HCT116 (cell line): Measurements from ENCODE around the gene PTCHD4. TPM values are rescaled to one million over a fixed set of nuclear protein-coding genes. Genes with fewer than 3 reads are reported as not detected.

Experiments used
- ATAC-seq: fragments of 200-7000 bp; cut with Tn5 transposase; 2 replicates; pipeline ENCODE4 v1.9.1; 2020; ENCODE audit warnings: mild to moderate bottlenecking, moderate library complexity
- BruUV-seq: library from RNA; stranded (reverse); fragments of 400-500 nt; replicated peaks from 2 replicates; lab custom pipeline; 2021; lab: Mats Ljungman, UMichigan
- CTCF ChIA-PET: fragments of 300-600 bp; sonication (Branson Sonifier 250); formaldehyde crosslinking; loops from one replicate; lab custom pipeline; 2021; ENCODE audit warnings: antibody characterized with exemption; lab: Charles Lee
- POLR2A ChIA-PET: fragments of 300-600, 350-600 bp; sonication (Branson Sonifier 250); formaldehyde crosslinking; loops from one replicate; lab custom pipeline; 2021; ENCODE audit warnings: antibody characterized with exemption; lab: Charles Lee
- RAD21 ChIA-PET, 2 experiments: fragments of 300-600 bp; sonication (Branson Sonifier 250); formaldehyde crosslinking; loops; one replicate each; lab custom pipeline; 2023; ENCODE audit warnings: low total read pairs in 2 of 2; ENCODE audit not compliant: uncharacterized antibody in 2 of 2, unreplicated experiment in 2 of 2, low non-redundant PET in 1 of 2; lab: Charles Lee
- DNase-seq: peaks from one replicate; pipeline ENCODE4 v3.0.0-alpha.2; 2010; ENCODE audit warnings: low read depth, low spot score
- H2AFZ ChIP-seq: fragments of 200-600 bp; shearing (Covaris generic), sonication (generic); 2 replicates; pipeline ENCODE4 v1.6.1; 2017; ENCODE audit warnings: low read depth, mixed run types, mixed read lengths, antibody characterized with exemption, low read length; ENCODE audit not compliant: poor library complexity, severe bottlenecking
- H3K27ac ChIP-seq: 2 replicates; pipeline ENCODE4 v1.5.1; 2012; ENCODE audit warnings: low read depth, low read length
- H3K27me3 ChIP-seq: fragments of 200-600 bp; sonication (generic); 2 replicates; pipeline ENCODE4 v1.6.1; 2016; ENCODE audit warnings: mixed run types, low read length, mixed read lengths; ENCODE audit not compliant: insufficient read depth
- H3K36me3 ChIP-seq, 2 experiments: fragments of 200-500 bp in 1 of 2; fragments of 200-600 bp in 1 of 2; sonication (Bioruptor generic) in 1 of 2; sonication (generic) in 1 of 2; 2 replicates each; pipeline versions ENCODE4 v1.5.1 to v1.6.1; 2014 to 2016; ENCODE audit warnings: low read length in 2 of 2, inconsistent platforms in 1 of 2, mixed read lengths in 1 of 2, mixed run types in 1 of 2; ENCODE audit not compliant: insufficient read depth in 2 of 2, control insufficient read depth in 1 of 2
- H3K4me1 ChIP-seq, 2 experiments: fragments of 200-600 bp in 1 of 2; sonication (generic) in 1 of 2; 2 replicates each; pipeline versions ENCODE4 v1.5.1 to v1.6.1; 2012 to 2017; ENCODE audit warnings: low read length in 2 of 2, inconsistent platforms in 1 of 2, mild to moderate bottlenecking in 1 of 2, mixed read lengths in 1 of 2, mixed run types in 1 of 2, moderate library complexity in 1 of 2; ENCODE audit not compliant: insufficient read depth in 2 of 2, control insufficient read depth in 1 of 2
- H3K4me2 ChIP-seq: fragments of 200-600 bp; sonication (generic); 2 replicates; pipeline ENCODE4 v1.6.1; 2017; ENCODE audit warnings: mixed run types, low read length, mixed read lengths
- H3K4me3 ChIP-seq, 2 experiments: fragments of 200-600 bp in 1 of 2; sonication (generic) in 1 of 2; replicated peaks in 1 of 2; 2 replicates each; pipeline ENCODE4 v1.5.1; 2011 to 2016; ENCODE audit warnings: low read length in 2 of 2, control low read depth in 1 of 2, low read depth in 1 of 2, mild to moderate bottlenecking in 1 of 2, mixed read lengths in 1 of 2, mixed run types in 1 of 2
- H3K79me2 ChIP-seq: fragments of 200-600 bp; sonication (generic); 2 replicates; pipeline ENCODE4 v1.6.1; 2017; ENCODE audit warnings: mild to moderate bottlenecking, mixed run types, low read length, moderate library complexity, mixed read lengths; ENCODE audit not compliant: insufficient read depth
- H3K9ac ChIP-seq: fragments of 200-600 bp; sonication (generic); 2 replicates; pipeline ENCODE4 v1.6.1; 2016; ENCODE audit warnings: low read length, mixed read lengths
- H3K9me2 ChIP-seq: fragments of 200-600 bp; sonication (generic), shearing (Covaris generic); 2 replicates; pipeline ENCODE4 v1.6.1; 2017; ENCODE audit warnings: mixed run types, mild to moderate bottlenecking, moderate library complexity; ENCODE audit not compliant: insufficient read depth
- H3K9me3 ChIP-seq, 2 experiments: fragments of 200-500 bp in 1 of 2; fragments of 200-600 bp in 1 of 2; sonication (Bioruptor generic) in 1 of 2; sonication (generic) in 1 of 2; 2 replicates each; pipeline ENCODE4 v1.6.1; 2014 to 2017; ENCODE audit warnings: low read length in 2 of 2, mixed read lengths in 2 of 2, inconsistent platforms in 1 of 2, low read depth in 1 of 2, mild to moderate bottlenecking in 1 of 2, mixed run types in 1 of 2, moderate library complexity in 1 of 2; ENCODE audit not compliant: control insufficient read depth in 1 of 2, insufficient read depth in 1 of 2
- H4K20me1 ChIP-seq: fragments of 200-600 bp; sonication (generic), shearing (Covaris generic); 2 replicates; pipeline ENCODE4 v1.6.1; 2017; ENCODE audit warnings: mixed run types, mild to moderate bottlenecking, moderate library complexity; ENCODE audit not compliant: insufficient read depth
- CBX3 ChIP-seq: IDR thresholded peaks from 2 replicates; pipeline ENCODE4 v1.6.1; 2012; ENCODE audit warnings: low read depth
- FOSL1 ChIP-seq: IDR thresholded peaks from 2 replicates; pipeline ENCODE4 v1.6.1; 2012; ENCODE audit warnings: low read depth
- POLR2AphosphoS5 ChIP-seq: IDR thresholded peaks from 2 replicates; pipeline ENCODE4 v1.6.1; 2011; ENCODE audit warnings: mild to moderate bottlenecking, low read depth, low read length, moderate library complexity
- SIN3A ChIP-seq: IDR thresholded peaks from 2 replicates; pipeline ENCODE4 v1.6.1; 2012; ENCODE audit warnings: low read depth
- SP1 ChIP-seq: IDR thresholded peaks from 2 replicates; pipeline ENCODE4 v1.6.1; 2012; ENCODE audit warnings: low read depth
- TCF7L2 ChIP-seq: IDR thresholded peaks from 2 replicates; pipeline ENCODE4 v1.7.0; 2011; ENCODE audit warnings: borderline replicate concordance, inconsistent platforms; ENCODE audit not compliant: insufficient read depth, insufficient read length; ENCODE audit errors: extremely low read depth
- ZFX ChIP-seq: fragments of 450-650 bp; IDR thresholded peaks from 2 replicates; pipeline ENCODE4 v1.6.1; 2017
- ZNF274 ChIP-seq: fragments of 200-500 bp; sonication (Bioruptor generic); IDR thresholded peaks from 2 replicates; pipeline ENCODE4 v1.6.1; 2014; ENCODE audit warnings: mild to moderate bottlenecking, low read depth, low read length, inconsistent platforms
- intact Hi-C: fragments of 100-400 bp; cut with micrococcal nuclease; formaldehyde crosslinking; loops from 2 replicates; pipeline ENCODE4 v1.10.0; 2022
- total RNA-seq: library from RNA; stranded (reverse); gene quantifications from one replicate; pipeline ENCODE4 v1.2.1, GENCODE V29; 2021; ENCODE audit not compliant: unreplicated experiment
- TF ChIP-seq, protein P1 (sequence below): IDR thresholded peaks from 2 replicates; pipeline ENCODE4 v1.6.1; 2011; ENCODE audit warnings: mild to moderate bottlenecking, low read length, moderate library complexity; ENCODE audit not compliant: insufficient replicate concordance; ENCODE audit errors: extremely low read depth

The PTCHD4 gene
- total RNA-seq, 1 experiment from 2014 or later = 1.1 TPM

DNA sequence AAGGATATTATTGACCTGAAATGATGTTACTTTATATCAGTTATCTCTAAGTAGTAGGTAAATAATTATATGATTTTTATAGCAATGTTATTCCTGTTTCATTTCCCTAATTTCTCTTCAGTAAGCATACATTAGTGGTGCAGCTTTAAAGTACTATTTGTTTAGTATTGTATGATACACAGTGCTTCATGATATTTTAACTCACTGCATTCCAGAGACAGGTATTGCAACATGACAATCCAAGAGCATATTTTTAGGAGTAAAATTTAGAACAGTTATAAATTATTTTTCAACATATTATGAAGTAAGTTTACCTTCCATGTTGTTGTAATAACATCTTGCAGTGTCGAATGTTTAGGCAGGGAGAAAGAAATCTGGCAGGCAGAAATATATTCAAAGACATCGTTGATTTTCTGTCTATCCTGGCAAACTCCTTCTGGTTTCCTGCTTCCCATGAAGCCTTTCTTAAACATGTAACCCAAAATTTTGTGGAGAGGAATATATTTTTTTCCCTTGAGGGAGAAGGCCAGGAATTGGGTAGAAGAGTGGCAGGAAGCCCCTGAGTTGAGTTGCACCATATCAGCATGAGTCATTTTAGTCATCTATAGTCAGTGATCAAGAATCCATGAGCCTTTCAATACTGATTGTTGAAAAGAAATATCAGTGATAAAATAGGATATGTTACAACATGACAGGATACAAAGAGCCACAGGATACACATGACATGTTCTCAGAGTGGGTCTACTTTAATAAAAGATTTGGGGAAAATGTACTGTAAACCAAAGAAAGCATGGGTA, 29.0 kb upstream of the PTCHD4 start:
- Histone ChIP-seq H3K9ac (no peak overlapping the region), H3K27me3 (no peaks in the 10 kb centered on the region), H3K4me2 (no peak overlapping the region), H3K27ac (no peak overlapping the region), H3K36me3 (no peaks in the 10 kb centered on the region), H3K9me2 (no peaks in the 10 kb centered on the region), H3K4me1 (peaks cover 0 to 8% of the 10 kb centered on the region in 2 experiments; a peak in 1 of 4 replicates), H3K4me3 (no peak overlapping the region), H2AFZ (no peak overlapping the region), H4K20me1 (no peaks in the 10 kb centered on the region; the same call in 1 of the 2 replicates), H3K9me3 (no peaks in the 10 kb centered on the region), H3K79me2 (no peaks in the 10 kb centered on the region)
- ChIA-PET RAD21 (no interaction called here), POLR2A (no interaction called here), CTCF (no interaction called here)
- ATAC-seq = no peak
- intact Hi-C loops = no loop called here
- no peak for DNase-seq
- no TSS peak for BruUV-seq
- TF ChIP-seq, protein P1, sequence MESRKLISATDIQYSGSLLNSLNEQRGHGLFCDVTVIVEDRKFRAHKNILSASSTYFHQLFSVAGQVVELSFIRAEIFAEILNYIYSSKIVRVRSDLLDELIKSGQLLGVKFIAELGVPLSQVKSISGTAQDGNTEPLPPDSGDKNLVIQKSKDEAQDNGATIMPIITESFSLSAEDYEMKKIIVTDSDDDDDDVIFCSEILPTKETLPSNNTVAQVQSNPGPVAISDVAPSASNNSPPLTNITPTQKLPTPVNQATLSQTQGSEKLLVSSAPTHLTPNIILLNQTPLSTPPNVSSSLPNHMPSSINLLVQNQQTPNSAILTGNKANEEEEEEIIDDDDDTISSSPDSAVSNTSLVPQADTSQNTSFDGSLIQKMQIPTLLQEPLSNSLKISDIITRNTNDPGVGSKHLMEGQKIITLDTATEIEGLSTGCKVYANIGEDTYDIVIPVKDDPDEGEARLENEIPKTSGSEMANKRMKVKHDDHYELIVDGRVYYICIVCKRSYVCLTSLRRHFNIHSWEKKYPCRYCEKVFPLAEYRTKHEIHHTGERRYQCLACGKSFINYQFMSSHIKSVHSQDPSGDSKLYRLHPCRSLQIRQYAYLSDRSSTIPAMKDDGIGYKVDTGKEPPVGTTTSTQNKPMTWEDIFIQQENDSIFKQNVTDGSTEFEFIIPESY = no peak
- no peak for TF ChIP-seq FOSL1
- TF ChIP-seq POLR2AphosphoS5 = no peak
- TF ChIP-seq ZNF274 = no peak

GRCh38 chr6:48136856-48137255, 25.9 kb upstream of the PTCHD4 start:
- TF ChIP-seq SIN3A (no peak), ZFX (no peak), CBX3 (no peak), TCF7L2 (no peak), ZNF274 (no peak), SP1 (no peak)
- TF ChIP-seq, protein P1 = no peak
- DNase-seq (no peak), ATAC-seq (no peak)
- H3K4me2 ChIP-seq = no peak overlapping the region
- H3K79me2 ChIP-seq = no peaks in the 10 kb centered on the region
- H3K36me3 ChIP-seq = no peaks in the 10 kb centered on the region
- POLR2A ChIA-PET = no interaction called here
- RAD21 ChIA-PET = no interaction called here
- no TSS peak for BruUV-seq
- no peaks in the 10 kb centered on the region; the same call in 1 of the 2 replicates for H4K20me1 ChIP-seq
- H2AFZ ChIP-seq = no peak overlapping the region
- H3K27me3 ChIP-seq = no peaks in the 10 kb centered on the region
- H3K9me3 ChIP-seq = no peaks in the 10 kb centered on the region
- intact Hi-C loops = no loop called here
- H3K4me3 ChIP-seq = no peak overlapping the region
- H3K27ac ChIP-seq = no peak overlapping the region
- H3K9ac ChIP-seq = no peak overlapping the region
- no peaks in the 10 kb centered on the region for H3K9me2 ChIP-seq
- CTCF ChIA-PET = no interaction called here
- H3K4me1 ChIP-seq = peaks cover 0 to 8% of the 10 kb centered on the region in 2 experiments; a peak in 1 of 4 replicates
